Mesendoderm (in vitro differentiated cells): Measurements from ENCODE around the gene RPS6KA2.

ENCODE experiments used
- DNase-seq: peaks from one replicate; pipeline ENCODE4 v3.0.0; 2013
- H2AK5ac ChIP-seq: 2 replicates; pipeline ENCODE4 v1.6.1; 2013; ENCODE audit warnings: low read length, inconsistent platforms
- H2BK120ac ChIP-seq: 2 replicates; pipeline ENCODE4 v1.6.1; 2013; ENCODE audit warnings: low read depth, mild to moderate bottlenecking, low read length, moderate library complexity, mixed read lengths
- H2BK15ac ChIP-seq: replicated peaks from 2 replicates; pipeline ENCODE4 v1.6.1; 2013; ENCODE audit warnings: low read depth, mild to moderate bottlenecking, moderate library complexity
- H2BK5ac ChIP-seq: 2 replicates; pipeline ENCODE4 v1.6.1; 2013; ENCODE audit warnings: low read length, inconsistent platforms
- H3K18ac ChIP-seq: 2 replicates; pipeline ENCODE4 v1.6.1; 2013; ENCODE audit warnings: mild to moderate bottlenecking, low read length, mixed read lengths
- H3K23ac ChIP-seq: one replicate; pipeline ENCODE4 v1.6.1; 2013; ENCODE audit warnings: low read length
- H3K27ac ChIP-seq: 2 replicates; pipeline ENCODE4 v1.5.1; 2013; ENCODE audit warnings: low read depth, mild to moderate bottlenecking, inconsistent platforms, low read length, moderate library complexity
- H3K27me3 ChIP-seq: 2 replicates; pipeline ENCODE4 v1.6.1; 2013; ENCODE audit warnings: low read length, control low read depth, mild to moderate bottlenecking, inconsistent platforms; ENCODE audit not compliant: insufficient read depth, poor library complexity
- H3K36me3 ChIP-seq: 2 replicates; pipeline ENCODE4 v1.6.1; 2013; ENCODE audit warnings: low read length, inconsistent platforms; ENCODE audit not compliant: control insufficient read depth, insufficient read depth
- H3K4ac ChIP-seq: one replicate; pipeline ENCODE4 v1.6.1; 2013; ENCODE audit warnings: low read depth, mild to moderate bottlenecking, low read length, moderate library complexity
- H3K4me1 ChIP-seq: 2 replicates; pipeline ENCODE4 v1.6.1; 2013; ENCODE audit warnings: low read depth, low read length, inconsistent platforms; ENCODE audit not compliant: control insufficient read depth
- H3K4me2 ChIP-seq: 2 replicates; pipeline ENCODE4 v1.6.1; 2013; ENCODE audit warnings: low read length
- H3K4me3 ChIP-seq: 2 replicates; pipeline ENCODE4 v1.5.1; 2013; ENCODE audit warnings: mild to moderate bottlenecking, low read length
- H3K56ac ChIP-seq: one replicate; pipeline ENCODE4 v1.6.1; 2013; ENCODE audit warnings: low read length
- H3K79me1 ChIP-seq: 2 replicates; pipeline ENCODE4 v1.6.1; 2013; ENCODE audit warnings: low read length, inconsistent platforms
- H3K79me2 ChIP-seq: 2 replicates; pipeline ENCODE4 v1.6.1; 2013; ENCODE audit warnings: mild to moderate bottlenecking, low read length; ENCODE audit not compliant: control insufficient read depth, insufficient read depth
- H3K9ac ChIP-seq: 2 replicates; pipeline ENCODE4 v1.6.1; 2013; ENCODE audit warnings: low read length, inconsistent platforms
- H4K5ac ChIP-seq: one replicate; pipeline ENCODE4 v1.6.1; 2013; ENCODE audit warnings: low read length
- H4K8ac ChIP-seq: one replicate; pipeline ENCODE4 v1.6.1; 2013; ENCODE audit warnings: low read depth, mild to moderate bottlenecking, control low read depth, low read length, moderate library complexity
- WGBS: extraction: QIAGEN DNeasy Blood & Tissue Kit; methylation state at CpG from one replicate; pipeline ENCODE4 v1.1.7; 2013; ENCODE audit warnings: low lambda C conversion rate, missing lambda C conversion rate; ENCODE audit not compliant: insufficient coverage; ENCODE audit errors: extremely low coverage; 5-methylcytosine and 5-hydroxymethylcytosine counted together

The RPS6KA2 gene

GRCh38 chr6:166450167-166450873 is 176.7 kb downstream of the RPS6KA2 start:
- no peaks in the 10 kb centered on the region for H3K79me2 ChIP-seq
- H4K8ac ChIP-seq, result no peak overlapping the region
- H3K4ac ChIP-seq, result no peak overlapping the region
- no peak overlapping the region for H2BK120ac ChIP-seq
- no peak overlapping the region for H4K5ac ChIP-seq
- H3K56ac ChIP-seq, result no peak overlapping the region
- H3K27me3 ChIP-seq, result no peaks in the 10 kb centered on the region
- H3K23ac ChIP-seq, result no peak overlapping the region
- H2BK15ac ChIP-seq, result no peak overlapping the region
- DNase-seq, result no peak
- no peak overlapping the region for H3K27ac ChIP-seq
- H3K36me3 ChIP-seq, result no peaks in the 10 kb centered on the region
- H3K18ac ChIP-seq, result no peak overlapping the region
- no CpG with 5 or more reads among the region's 5 CpGs for WGBS
- no peak overlapping the region for H2AK5ac ChIP-seq
- no peaks in the 10 kb centered on the region for H3K79me1 ChIP-seq
- H3K4me2 ChIP-seq, result no peak overlapping the region
- no peak overlapping the region for H3K9ac ChIP-seq
- H3K4me3 ChIP-seq, result no peak overlapping the region
- no peak overlapping the region for H2BK5ac ChIP-seq
- no peaks in the 10 kb centered on the region for H3K4me1 ChIP-seq

DNA sequence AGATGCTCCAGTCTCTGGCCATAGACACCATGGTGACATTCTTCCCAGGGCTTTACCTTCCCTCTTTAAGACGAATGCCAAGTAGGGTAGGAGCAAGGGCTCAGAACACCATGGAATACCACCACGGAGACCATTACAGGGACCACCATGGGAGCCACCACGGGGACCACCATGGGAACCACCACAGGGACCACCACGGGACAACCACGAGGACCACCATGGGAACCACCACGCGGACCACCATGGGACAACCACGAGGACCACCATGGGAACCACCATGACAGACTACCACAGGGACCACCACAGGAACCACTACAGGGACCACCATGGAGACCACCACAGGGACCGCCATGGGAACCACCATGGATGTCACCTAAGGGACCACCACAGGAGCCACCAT is 177.4 kb downstream of the RPS6KA2 start:
- Histone ChIP-seq H3K18ac (no peak overlapping the region), H2BK5ac (no peak overlapping the region), H3K4ac (no peak overlapping the region), H3K4me1 (no peaks in the 10 kb centered on the region), H3K27ac (no peak overlapping the region), H3K56ac (no peak overlapping the region), H2AK5ac (no peak overlapping the region), H3K79me2 (no peaks in the 10 kb centered on the region), H4K8ac (no peak overlapping the region), H2BK15ac (no peak overlapping the region), H3K23ac (no peak overlapping the region), H3K4me2 (no peak overlapping the region), H3K9ac (no peak overlapping the region), H3K27me3 (no peaks in the 10 kb centered on the region), H3K36me3 (no peaks in the 10 kb centered on the region), H2BK120ac (no peak overlapping the region), H3K79me1 (no peaks in the 10 kb centered on the region), H4K5ac (no peak overlapping the region), H3K4me3 (no peak overlapping the region)
- DNase-seq, result no peak
- no CpG with 5 or more reads among the region's 9 CpGs for WGBS

DNA sequence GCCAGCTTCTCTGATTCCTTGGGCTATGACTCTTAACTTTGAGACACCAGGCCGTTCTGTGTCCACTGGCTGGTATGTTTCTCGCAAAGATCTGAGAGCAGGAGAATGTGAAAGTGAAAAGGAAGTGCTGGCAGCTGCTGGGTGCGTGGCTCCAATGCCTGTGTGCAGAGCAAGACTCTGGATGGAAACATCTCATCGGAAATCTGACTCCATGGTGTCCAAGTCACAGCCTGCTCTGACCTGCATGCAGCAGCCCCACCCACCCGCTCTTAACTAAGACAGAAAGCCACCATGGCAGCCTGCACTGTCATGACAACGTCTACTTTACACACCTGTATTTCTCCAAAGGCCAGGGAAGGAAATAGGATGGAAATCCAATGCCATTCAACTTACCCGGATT is 178.0 kb downstream of the RPS6KA2 start:
- H3K79me2 ChIP-seq, result no peaks in the 10 kb centered on the region

DNA sequence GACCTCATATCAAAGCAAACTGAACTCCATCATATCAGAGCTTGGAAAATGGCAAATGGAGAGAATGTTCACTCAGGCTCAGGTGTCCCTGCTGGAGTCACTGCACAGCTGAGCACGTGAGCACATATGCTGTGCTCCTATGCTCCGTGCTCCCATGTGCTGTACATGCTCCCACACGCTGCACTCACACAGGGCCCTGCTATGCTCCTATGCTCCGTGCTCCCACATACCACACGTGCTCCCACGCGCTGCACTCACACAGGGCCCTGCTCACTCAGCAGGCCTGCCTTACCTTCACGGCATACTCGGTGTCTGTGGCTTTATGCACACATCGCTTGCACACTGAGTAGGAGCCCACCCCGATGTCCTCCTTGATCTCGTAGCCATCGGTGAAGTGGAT is 178.6 kb downstream of the RPS6KA2 start:
- H3K4me3 ChIP-seq, result no peak overlapping the region
- H4K5ac ChIP-seq, result no peak overlapping the region
- H3K36me3 ChIP-seq, result no peaks in the 10 kb centered on the region
- no peak overlapping the region for H2BK15ac ChIP-seq
- H2AK5ac ChIP-seq, result no peak overlapping the region
- H3K56ac ChIP-seq, result no peak overlapping the region
- no peak overlapping the region for H2BK5ac ChIP-seq
- H3K9ac ChIP-seq, result no peak overlapping the region
- H3K4ac ChIP-seq, result no peak overlapping the region
- no peak overlapping the region for H3K18ac ChIP-seq
- no peak overlapping the region for H4K8ac ChIP-seq
- H3K79me2 ChIP-seq, result no peaks in the 10 kb centered on the region
- no peak overlapping the region for H3K23ac ChIP-seq
- H3K4me2 ChIP-seq, result no peak overlapping the region
- no peaks in the 10 kb centered on the region for H3K27me3 ChIP-seq
- no peak overlapping the region for H2BK120ac ChIP-seq
- no peak overlapping the region for H3K27ac ChIP-seq
- no peak for DNase-seq
- no CpG with 5 or more reads among the region's 13 CpGs for WGBS
- no peaks in the 10 kb centered on the region for H3K4me1 ChIP-seq
- no peaks in the 10 kb centered on the region for H3K79me1 ChIP-seq

More for the DNA sequence above, 178.0 kb downstream of the RPS6KA2 start:
- Histone ChIP-seq H3K4me2 (no peak overlapping the region), H3K56ac (no peak overlapping the region), H3K27ac (no peak overlapping the region), H3K36me3 (no peaks in the 10 kb centered on the region), H3K9ac (no peak overlapping the region), H3K23ac (no peak overlapping the region), H3K79me1 (no peaks in the 10 kb centered on the region), H4K5ac (no peak overlapping the region), H2BK5ac (no peak overlapping the region), H4K8ac (no peak overlapping the region), H3K18ac (no peak overlapping the region), H3K4me1 (no peaks in the 10 kb centered on the region), H2BK120ac (no peak overlapping the region), H2BK15ac (no peak overlapping the region), H3K27me3 (no peaks in the 10 kb centered on the region), H3K4ac (no peak overlapping the region), H2AK5ac (no peak overlapping the region), H3K4me3 (no peak overlapping the region)
- DNase-seq, result no peak
- no CpG with 5 or more reads among the region's 7 CpGs for WGBS

DNA sequence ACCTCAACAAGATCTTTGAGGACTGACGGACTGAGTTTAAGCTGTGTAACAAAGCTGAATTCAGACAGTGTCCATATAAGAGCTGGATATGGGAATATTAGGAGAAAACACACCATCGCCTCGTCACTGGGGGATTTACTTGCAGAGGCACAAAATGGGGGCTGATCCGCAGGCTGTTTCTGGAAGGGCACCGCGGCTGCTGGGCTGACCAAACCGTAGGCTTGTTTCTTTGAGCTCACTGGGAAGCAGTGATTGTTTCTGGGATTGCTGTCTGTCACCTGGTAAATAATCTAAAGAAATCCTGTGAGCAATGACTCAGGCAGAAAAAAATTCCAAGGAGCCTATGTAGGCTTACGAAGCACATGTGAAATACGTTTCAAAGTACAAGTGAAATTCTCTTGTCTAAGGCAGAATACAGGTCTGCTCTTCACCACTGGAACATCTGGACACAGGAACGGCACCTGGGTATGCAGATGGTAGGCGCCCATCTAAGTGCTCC is 180.4 kb downstream of the RPS6KA2 start:
- Histone ChIP-seq H4K5ac (no peak overlapping the region), H4K8ac (no peak overlapping the region), H2BK120ac (no peak overlapping the region), H3K27ac (no peak overlapping the region), H3K79me2 (no peaks in the 10 kb centered on the region), H2BK15ac (no peak overlapping the region), H3K4me2 (no peak overlapping the region), H3K4me3 (no peak overlapping the region), H3K79me1 (no peaks in the 10 kb centered on the region), H3K56ac (no peak overlapping the region), H2BK5ac (no peak overlapping the region), H3K4me1 (no peaks in the 10 kb centered on the region), H3K4ac (no peak overlapping the region), H3K36me3 (no peaks in the 10 kb centered on the region), H2AK5ac (no peak overlapping the region), H3K27me3 (no peaks in the 10 kb centered on the region), H3K9ac (no peak overlapping the region), H3K18ac (no peak overlapping the region), H3K23ac (no peak overlapping the region)
- WGBS, result no CpG with 5 or more reads among the region's 11 CpGs
- DNase-seq, result peak; percentile 73

- no peak overlapping the region for H3K4ac ChIP-seq
- no peak overlapping the region for H4K8ac ChIP-seq
- H3K56ac ChIP-seq, result no peak overlapping the region
- H2BK15ac ChIP-seq, result no peak overlapping the region
- no peak for DNase-seq
- H3K4me1 ChIP-seq, result no peaks in the 10 kb centered on the region
- WGBS, result no CpG with 5 or more reads among the region's 13 CpGs
- H3K4me3 ChIP-seq, result no peak overlapping the region
- H3K9ac ChIP-seq, result no peak overlapping the region
- H3K27ac ChIP-seq, result no peak overlapping the region
- H2BK120ac ChIP-seq, result no peak overlapping the region
- no peak overlapping the region for H4K5ac ChIP-seq
- no peak overlapping the region for H3K18ac ChIP-seq
- H3K79me2 ChIP-seq, result no peaks in the 10 kb centered on the region
- H3K23ac ChIP-seq, result no peak overlapping the region
- H3K27me3 ChIP-seq, result no peaks in the 10 kb centered on the region
- no peak overlapping the region for H2AK5ac ChIP-seq
- H2BK5ac ChIP-seq, result no peak overlapping the region
- no peaks in the 10 kb centered on the region for H3K79me1 ChIP-seq
- H3K36me3 ChIP-seq, result no peaks in the 10 kb centered on the region
- no peak overlapping the region for H3K4me2 ChIP-seq
These were observed 180.9 kb downstream of the RPS6KA2 start for GRCh38 chr6:166446146-166446545.
